ENCODE results near the gene STARD10. TPM values are rescaled to one million over a fixed set of nuclear protein-coding genes. Genes with fewer than 3 reads are reported as not detected.
A peak's percentile ranks its signal among the peaks of the same experiment; 100 is the strongest.

Gene STARD10
- total and polyA plus RNA-seq, 9 of the 15 experiments (the other 6 are each of a cell fraction or from before 2014, with no cell fraction given), result 0.15 to 52.9 (median 32.3) TPM

DNA sequence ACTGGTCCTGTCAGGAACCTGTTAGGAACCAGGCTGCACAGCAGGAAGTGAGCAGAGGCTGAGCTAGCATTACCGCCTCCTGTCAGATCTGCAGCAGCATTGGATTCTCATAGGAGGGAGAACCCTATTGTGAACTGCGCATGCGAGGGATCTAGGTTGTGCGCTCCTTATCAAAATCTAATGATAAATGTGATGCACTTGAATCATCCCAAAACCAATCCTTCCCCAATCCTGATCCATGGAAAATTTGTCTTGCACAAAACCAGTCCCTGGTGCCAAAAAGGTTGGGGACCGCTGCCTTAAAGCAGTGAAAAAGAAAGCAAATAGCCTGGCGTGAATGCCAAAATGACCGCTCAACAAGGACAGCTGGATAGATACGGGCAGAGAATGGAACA lies 39.7 kb downstream of the STARD10 start:
- H2AFZ ChIP-seq (ENCODE audit: low read depth, low read length), result no peak overlapping the region
- POLR2A ChIA-PET, result interaction anchor here (0.6 kb wide), 1 partner anchor 14 kb away, joined by 3 read pairs; no protein-coding TSS in a partner anchor
- no peak overlapping the region for H3K4me2 ChIP-seq (ENCODE audit: insufficient read depth, low read length)
- in situ Hi-C loops (cut with MboI), result no loop called here
- WGBS (ENCODE audit: insufficient coverage, low coverage, missing lambda C conversion rate), result 95% methylated on average over 8 of the region's 8 CpGs
- H3K4me3 ChIP-seq, result no peak overlapping the region
- TF ChIP-seq POLR2AphosphoS5 (IDR thresholded peaks at IDR 0.05; ENCODE audit: control insufficient read depth, insufficient read depth, low read depth, low read length) (no peak), OTX1 (CRISPR knock-in tag; IDR thresholded peaks at IDR 0.05) (no peak), ZNF717 (CRISPR knock-in tag; IDR thresholded peaks at IDR 0.05) (no peak), TGIF2 (CRISPR knock-in tag; IDR thresholded peaks at IDR 0.05) (no peak), ZNF263 (CRISPR knock-in tag; IDR thresholded peaks at IDR 0.05; ENCODE audit: borderline replicate concordance) (no peak), SMAD3 (CRISPR knock-in tag; conservative IDR thresholded peaks at IDR 0.05) (no peak), ATF7 (IDR thresholded peaks at IDR 0.05) (no peak), SAFB2 (IDR thresholded peaks at IDR 0.05; ENCODE audit: borderline replicate concordance, low read depth, low read length, severe bottlenecking) (no peak), ZNF512 (tag; IDR thresholded peaks at IDR 0.05) (no peak), BRD4 (IDR thresholded peaks at IDR 0.05) (no peak), PCBP1 (IDR thresholded peaks at IDR 0.05; ENCODE audit: low read depth, low read length, poor library complexity, severe bottlenecking) (no peak), TEAD4 (IDR thresholded peaks at IDR 0.05; ENCODE audit: low read length) (no peak), TEAD4 (CRISPR knock-in tag; IDR thresholded peaks at IDR 0.05; ENCODE audit: borderline replicate concordance) (no peak), NCOA2 (IDR thresholded peaks at IDR 0.05; ENCODE audit: partially characterized antibody in 2 of 2) (no peak), ZNF436 (CRISPR knock-in tag; IDR thresholded peaks at IDR 0.05) (no peak), ZFP30 (CRISPR knock-in tag; IDR thresholded peaks at IDR 0.05; ENCODE audit: borderline replicate concordance) (no peak), USF1 (CRISPR knock-in tag; IDR thresholded peaks at IDR 0.05) (no peak), ERF (CRISPR knock-in tag; IDR thresholded peaks at IDR 0.05) (no peak), MTA1 (IDR thresholded peaks at IDR 0.05; ENCODE audit: borderline replicate concordance) (no peak), CCAR2 (IDR thresholded peaks at IDR 0.05; ENCODE audit: low read depth, low read length) (no peak), SETDB1 (IDR thresholded peaks at IDR 0.05; ENCODE audit: low read length) (no peak)
- peak overlapping the region in 1 of 2 experiments; percentile 73; a peak in 1 of 4 replicates for H3K9ac ChIP-seq (ENCODE audit: insufficient read depth in 1 of 2, low read depth in 2 of 2, low read length in 2 of 2)
- H3K27me3 ChIP-seq (ENCODE audit: control insufficient read depth in 2 of 2, insufficient read depth in 2 of 2, low read length in 2 of 2), result no peaks in the 10 kb centered on the region
- BruUV-seq (replicated peaks), result no TSS peak
- peaks cover 22% of the 10 kb centered on the region; the same call in 2 of the 3 replicates for H3K36me3 ChIP-seq (ENCODE audit: control insufficient read depth, insufficient read depth, low read length)
- CTCF ChIA-PET (ENCODE audit: low intra/inter-chr PET ratio), result no interaction called here
- peaks cover 28% of the 10 kb centered on the region for H3K79me2 ChIP-seq (ENCODE audit: control insufficient read depth, insufficient read depth, low read length)
- ATAC-seq (no peak), DNase-seq (ENCODE audit: extremely low read depth in 1 of 4, low spot score in 3 of 4) (no peak), FAIRE-seq (no peak)
- peaks cover 34 to 65% of the 10 kb centered on the region in 2 experiments for H3K4me1 ChIP-seq (replicated peaks in 1 of 2; ENCODE audit: control insufficient read depth in 2 of 2, insufficient read depth in 2 of 2, low read length in 2 of 2)
- H3K27ac ChIP-seq (ENCODE audit: extremely low read depth, low read depth, low read length), result no peak overlapping the region
- H4K20me1 ChIP-seq (replicated peaks; ENCODE audit: control insufficient read depth, insufficient read depth, low read length), result no peaks in the 10 kb centered on the region
- no peaks in the 10 kb centered on the region for H3K9me3 ChIP-seq (replicated peaks; ENCODE audit: control insufficient read depth, insufficient read depth, low read depth, low read length)
- H3K9me1 ChIP-seq (ENCODE audit: control insufficient read depth, insufficient read depth, low read length), result no peaks in the 10 kb centered on the region
- intact Hi-C loops (cut with micrococcal nuclease), result no loop called here

All from K562 (cell line).